NK-92 treated with Interleukin-12 subunit alpha and Interleukin-12 subunit beta, amount 100 ng/mL, for 24 hours (cell line): ENCODE measurements around the gene CRLF1.

ENCODE experiments used
- DNase-seq: peaks from one replicate; lab custom pipeline; 2025; lab: John Stamatoyannopoulos, UW

The CRLF1 gene

DNA sequence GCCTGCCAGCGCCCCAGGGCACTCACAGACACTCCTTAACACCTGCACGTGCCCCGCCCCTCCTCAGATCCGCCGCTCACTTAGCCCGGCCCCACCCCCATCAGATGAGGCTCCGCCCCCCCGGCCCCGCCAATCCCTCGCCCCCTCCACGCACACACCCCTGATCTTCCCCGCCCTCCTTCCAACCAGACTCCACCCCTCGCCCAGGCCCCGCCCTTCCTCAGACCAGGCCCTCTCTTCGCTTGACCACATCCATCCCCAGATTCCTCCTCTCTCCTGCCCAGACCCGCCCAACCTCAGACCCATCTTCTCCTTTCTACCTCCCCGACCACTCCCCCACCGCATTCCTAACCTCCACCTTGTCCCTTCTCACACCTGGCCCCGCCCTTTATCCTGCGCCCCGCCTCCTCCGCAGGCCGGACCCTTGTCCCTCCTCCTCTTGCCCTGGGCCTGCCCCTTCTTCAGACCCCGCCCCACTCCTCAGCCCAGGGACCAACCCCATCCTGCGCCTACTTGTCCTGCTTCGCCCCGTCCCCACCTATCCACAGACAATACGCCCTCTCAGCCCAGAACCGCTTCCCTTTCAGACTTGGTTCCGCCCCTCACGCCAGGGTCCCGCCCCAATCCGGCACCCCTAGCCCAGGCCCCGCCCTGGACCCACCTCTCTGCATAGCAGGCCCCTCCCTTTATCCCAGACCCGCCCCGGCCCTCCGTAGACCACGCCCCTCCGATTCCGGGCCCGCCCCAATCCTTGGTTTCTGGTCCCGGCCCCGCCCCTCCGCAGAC is 29.8 kb upstream of the CRLF1 start:
- DNase-seq = peak; percentile 97

DNA sequence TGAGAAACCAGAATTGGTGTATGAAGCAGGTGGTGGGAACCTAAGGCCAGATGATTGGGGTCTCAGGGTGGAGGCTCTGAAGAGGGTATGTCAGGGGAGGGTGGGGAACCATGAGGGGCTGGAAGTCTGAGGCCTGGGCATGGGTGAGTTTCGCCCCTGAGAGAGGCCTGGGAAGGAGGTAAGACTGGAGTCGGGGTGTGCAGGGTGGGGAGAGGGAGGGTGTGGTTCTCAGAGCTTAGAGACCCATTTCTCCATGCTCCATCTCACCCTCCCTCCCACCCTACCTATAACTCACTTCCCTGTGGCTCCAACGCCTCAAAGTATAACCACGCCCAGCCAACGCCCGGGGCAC is 29.2 kb upstream of the CRLF1 start:
- no peak for DNase-seq

DNA sequence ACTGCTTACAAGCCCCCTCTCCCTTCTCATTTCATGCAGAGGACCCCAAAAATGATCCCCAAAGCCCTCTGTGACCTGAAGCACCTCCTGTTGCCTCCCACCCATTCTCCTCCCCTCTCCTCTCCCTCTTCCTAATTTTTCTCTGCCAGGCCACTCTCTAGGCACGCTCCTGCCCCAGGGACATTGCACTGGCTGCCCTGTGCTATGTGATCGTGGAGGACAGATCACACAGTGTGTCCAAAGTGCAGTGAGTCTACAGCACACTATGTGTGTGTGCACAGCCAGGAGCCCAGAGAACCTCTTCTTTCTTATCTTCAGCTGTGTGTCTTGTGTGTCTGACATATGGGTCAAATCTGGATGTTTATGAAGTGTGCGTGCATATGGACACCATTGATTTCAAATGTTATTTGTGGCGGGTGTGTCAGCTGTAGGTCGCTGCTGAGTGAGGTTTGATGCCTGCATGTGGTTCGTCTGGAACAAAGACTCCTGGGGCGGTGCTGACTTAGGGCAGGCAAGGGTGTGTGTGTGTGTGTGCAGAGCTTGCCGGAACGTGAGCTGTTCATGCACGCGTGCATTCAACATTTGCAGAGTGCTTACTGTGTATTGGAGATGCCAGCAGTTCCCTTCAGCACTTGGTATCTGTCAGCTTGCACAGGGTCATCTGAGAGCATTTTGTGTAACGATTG is 28.2 kb upstream of the CRLF1 start:
- DNase-seq = no peak

DNA sequence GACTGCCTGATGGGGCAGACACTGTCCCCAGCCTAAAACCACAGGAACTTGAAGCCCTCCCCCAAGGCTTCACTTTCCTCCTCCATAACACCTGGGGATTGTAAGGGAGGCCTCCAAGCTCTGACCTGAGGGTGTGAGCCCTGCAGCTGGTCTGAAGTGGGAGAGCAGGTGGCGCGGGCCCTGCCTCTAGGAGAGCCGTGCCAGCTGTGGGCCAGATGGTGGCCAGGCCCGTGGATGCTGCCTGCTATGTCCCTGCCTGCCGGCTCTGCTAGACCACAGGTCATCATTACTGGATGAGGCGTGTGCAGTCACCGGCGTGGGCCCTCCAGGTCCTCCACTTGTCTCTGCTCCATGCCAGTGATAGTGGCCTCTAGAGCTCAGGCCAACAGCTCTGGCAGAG is 26.7 kb upstream of the CRLF1 start:
- no peak for DNase-seq

DNA sequence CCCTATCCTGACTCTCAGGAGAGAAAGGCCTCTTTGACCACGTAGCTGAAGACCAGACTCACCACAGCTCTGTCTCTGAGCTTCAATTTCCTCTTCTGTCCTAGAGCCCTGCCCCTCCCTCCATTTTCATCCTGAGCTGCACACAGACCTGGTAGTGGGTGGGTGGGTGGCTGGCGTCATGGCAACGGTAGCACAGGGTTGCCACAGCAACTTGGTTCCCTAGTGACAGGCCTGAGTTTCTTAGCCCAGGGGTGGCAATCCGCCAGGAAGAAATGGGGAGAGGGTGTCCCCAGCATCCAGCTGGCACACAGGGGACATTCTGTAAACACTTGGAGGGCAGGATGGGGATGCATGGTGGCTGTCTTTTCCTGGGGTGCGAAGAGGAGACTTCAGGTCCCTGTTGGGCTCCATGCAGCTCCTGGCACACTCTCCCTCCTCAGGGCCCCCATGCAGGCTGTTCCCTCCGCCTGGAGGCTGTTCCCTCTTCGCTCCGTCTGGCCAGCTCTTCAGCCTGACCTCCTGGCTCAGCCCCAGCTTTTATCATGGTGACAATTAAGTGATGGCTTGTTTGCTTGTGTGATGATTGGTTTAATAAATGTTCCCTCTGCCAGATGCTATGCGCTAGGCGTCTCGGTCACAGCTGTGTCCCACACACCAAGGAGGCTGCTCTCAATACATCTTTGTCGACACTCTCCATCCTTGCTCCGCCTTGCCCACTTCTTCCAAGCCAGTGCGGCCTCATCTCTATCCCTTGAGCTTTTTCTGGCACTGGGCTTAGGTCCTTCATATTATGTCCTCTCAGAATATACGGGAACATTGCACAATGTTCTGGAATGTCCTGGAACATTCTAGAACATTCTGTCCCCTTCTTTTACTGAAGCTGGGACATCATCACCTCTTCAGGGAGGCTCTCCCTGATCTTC is 22.8 kb upstream of the CRLF1 start:
- no peak for DNase-seq

DNA sequence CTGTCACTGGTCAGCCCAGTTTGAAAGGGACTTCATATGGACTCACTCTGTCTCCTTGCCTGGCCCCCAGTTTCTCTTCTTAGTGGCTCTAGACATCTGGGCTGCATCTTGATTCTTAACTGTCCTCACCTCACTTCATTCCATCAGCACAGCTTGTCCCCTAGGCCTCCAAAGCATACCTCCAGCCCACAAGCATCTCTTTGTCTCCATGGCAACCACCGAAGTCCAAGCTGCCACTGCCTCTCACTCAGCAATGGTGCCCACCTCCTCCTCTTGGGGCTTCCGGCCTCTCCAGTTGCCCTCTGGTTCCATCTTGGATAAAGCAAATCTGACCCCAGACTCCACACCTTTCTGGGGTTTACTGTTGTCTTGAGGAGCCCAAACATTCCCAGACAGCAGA is 20.3 kb upstream of the CRLF1 start:
- no peak for DNase-seq

DNA sequence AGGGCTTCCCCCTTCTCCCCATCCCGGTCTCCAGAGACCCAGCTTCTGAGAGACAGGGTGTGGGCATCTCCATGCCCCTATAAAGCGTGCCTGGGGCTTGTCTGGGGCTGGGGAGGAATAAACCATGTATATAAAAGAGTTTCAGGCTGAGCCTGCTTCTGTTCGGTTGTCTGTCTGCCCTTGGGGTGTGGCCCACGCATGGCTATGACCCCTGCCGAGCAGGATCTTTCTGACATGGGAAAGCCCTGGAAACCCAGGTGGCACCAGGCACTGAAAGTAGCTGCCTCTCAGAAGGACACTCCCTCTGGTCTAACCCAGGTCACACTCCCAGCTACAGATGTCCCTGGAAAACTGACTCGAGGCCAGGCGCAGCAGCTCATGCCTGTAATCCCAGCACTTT is 14.3 kb upstream of the CRLF1 start:
- no peak for DNase-seq

DNA sequence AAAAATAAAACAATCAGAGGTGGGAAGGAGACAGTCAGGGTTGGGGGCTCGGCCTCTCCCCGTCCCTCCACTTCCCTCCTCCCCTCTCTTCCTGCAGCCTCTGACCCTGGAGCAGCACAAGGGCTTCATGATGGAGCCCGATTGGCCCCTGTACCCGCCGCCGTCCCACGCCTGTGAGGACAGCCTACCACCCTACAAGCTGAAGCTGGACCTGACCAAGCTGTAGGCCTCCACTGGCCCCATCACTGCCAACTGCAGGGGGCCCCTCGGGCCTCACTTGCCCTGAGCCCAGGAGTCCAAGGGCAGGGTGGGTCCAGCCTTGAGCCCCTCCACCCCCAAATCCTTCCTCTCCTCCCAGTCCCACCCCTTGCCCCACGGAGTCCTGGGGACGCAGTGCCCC is 13.7 kb upstream of the CRLF1 start:
- no peak for DNase-seq

DNA sequence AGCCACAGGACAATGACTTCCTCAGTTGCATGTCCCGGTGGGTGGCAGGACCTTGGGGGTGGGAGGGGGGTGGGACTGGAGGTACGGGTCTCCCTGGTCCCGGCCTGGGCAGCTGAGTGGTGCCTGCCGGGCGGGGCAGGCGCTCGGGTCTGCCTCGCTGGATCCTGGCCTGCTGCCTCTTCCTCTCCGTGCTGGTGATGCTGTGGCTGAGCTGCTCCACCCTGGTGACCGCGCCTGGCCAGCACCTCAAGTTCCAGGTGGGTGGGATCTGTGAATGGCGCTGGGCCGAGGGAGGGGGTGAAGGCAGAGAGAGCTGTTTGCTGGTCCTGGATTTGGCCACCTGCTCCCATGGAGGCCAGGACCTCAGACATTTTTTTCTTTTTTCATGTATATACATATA is 11.6 kb upstream of the CRLF1 start:
- DNase-seq = no peak

DNA sequence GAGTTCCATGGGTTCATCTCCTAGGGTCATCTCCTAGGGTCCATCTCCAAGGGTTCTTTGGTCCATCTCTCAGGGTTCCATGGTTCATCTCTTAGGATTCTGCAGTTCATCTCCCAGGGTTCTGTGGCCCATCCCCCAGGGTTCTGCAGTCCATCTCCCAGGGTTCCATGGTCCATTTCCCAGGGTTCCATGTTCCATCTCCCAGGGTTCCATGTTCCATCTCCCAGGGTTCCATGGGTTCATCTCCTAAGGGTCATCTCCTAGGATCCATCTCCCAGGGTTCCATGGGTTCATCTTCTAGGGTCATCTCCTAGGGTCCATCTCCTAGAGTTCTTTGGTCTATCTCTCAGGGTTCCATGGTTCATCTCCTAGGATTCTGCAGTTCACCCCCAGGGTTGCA is 11.0 kb upstream of the CRLF1 start:
- DNase-seq = no peak

DNA sequence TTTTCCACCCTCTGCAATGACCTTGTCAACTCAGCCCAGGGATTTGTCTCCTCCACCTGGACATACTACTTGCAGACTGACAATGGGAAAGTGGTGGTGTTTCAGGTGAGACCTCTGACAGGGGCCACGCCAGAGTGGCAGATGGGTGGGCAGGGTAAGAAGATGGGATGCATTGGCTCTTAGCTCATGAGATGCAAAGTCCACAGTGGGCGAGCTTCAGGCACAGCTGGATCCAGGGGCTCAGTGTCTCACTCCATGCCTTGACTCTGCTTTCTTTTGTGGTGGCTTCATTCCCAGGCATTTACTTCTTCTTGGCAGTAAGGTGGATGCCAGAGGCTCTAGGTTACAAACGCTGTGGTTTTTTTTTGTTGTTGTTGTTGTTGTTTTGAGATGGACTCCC is 9.4 kb upstream of the CRLF1 start:
- DNase-seq = no peak

DNA sequence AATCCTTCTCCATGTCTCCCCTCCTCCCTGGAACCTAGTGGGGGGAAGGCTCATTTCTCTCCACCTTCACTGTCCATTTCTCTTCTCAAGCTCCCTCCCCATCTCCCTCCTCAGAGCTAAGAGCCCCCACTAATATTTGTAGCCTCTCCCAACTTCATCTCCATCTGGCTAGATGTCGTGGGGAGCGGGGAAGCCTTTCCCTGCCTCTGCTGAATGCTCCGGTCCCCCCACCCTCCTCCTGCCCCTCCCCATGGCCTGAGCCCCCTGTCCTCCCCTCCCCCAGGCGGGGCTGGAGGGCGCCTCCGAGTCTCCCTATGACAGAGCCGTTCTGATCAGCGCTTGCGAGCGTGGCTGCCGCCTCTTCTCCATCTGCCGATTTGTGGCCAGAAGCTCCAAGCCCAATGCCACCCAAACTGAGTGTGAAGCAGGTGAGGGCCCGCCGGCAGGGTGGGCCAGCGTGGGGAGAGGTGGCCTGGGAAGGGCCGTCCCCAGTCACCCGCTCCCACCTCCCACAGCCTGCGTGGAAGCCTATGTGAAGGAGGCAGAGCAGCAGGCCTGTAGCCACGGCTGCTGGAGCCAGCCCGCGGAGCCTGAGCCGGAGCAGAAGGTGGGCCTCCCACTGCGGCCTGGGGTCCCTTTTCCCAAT is 7.1 kb upstream of the CRLF1 start:
- no peak for DNase-seq

DNA sequence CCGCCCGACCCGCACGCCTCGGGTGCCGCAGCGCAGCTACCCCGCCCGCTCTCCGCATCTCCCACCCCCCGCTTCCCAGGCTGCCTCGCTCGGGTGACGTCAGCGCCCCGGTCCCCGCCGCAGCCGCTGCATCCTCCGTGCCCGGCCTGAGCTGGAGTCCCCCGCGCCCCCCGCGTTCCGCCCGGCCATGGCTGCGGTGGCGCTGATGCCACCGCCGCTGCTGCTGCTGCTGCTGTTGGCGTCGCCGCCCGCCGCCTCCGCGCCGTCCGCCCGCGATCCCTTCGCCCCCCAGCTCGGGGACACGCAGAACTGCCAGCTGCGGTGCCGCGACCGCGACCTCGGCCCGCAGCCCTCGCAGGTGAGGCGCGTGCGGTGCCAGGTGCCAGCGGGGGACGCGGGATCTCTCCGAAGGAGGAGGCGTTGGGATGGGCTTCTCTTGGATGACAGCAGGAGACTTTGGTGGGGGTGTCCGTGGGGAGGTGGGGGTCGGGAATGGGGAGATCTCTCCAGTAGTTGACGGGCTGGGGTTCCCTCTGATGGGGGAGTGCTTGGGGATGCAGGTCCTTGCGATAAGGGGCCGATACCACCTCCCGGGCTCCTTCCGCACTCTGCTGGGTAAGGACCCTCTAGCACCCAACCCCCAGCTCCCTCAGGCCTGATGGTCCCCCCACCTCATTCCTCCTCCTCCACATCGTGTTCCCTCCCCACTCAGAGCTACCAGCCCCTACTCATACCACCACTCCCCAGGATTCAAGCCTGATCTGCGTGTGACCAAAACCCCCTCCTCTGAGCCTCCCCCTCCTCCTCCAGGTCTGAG is 6.4 kb upstream of the CRLF1 start, which contains the start of gene TMEM59L:
Gene TMEM59L (plus strand): TSS at position 99 of the 817 bp plus-strand sequence. CDS start 89 bp downstream, at position 188.
- no peak for DNase-seq

DNA sequence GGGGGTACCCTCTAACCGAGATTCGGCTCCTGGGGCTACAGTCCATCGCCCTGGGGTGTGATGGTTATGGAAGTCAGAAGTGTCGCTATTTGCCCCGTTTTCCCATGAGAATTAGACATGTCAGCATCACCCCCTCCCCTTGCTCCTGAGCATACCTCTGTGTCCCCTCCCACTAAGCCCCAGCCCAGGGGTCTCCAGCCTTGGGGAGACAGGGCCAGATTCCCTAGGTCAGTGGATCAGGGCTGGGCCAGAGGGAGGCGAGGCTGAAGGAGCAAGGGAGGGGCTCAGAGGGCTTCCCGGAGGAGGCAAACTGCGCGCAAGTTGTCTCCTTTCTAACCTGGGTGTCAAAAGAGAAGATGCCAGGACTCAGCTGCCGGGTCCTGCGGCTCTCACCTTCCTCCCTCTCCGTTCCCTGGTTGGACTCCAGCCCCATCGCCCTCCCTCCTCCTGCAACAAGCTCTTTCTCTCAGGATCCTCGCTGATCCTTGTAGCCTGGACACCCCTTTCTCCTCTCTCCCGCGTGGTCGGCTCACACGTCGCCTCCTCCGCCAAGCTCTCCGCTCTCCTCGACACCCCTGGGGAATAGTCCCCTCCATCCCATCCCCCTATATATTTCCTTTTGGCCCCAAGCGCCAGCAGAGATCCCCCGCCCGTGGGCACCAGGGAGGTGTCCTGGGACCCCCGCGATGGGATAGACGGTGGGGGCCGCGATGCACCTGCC is 5.6 kb upstream of the CRLF1 start:
- no peak for DNase-seq

DNA sequence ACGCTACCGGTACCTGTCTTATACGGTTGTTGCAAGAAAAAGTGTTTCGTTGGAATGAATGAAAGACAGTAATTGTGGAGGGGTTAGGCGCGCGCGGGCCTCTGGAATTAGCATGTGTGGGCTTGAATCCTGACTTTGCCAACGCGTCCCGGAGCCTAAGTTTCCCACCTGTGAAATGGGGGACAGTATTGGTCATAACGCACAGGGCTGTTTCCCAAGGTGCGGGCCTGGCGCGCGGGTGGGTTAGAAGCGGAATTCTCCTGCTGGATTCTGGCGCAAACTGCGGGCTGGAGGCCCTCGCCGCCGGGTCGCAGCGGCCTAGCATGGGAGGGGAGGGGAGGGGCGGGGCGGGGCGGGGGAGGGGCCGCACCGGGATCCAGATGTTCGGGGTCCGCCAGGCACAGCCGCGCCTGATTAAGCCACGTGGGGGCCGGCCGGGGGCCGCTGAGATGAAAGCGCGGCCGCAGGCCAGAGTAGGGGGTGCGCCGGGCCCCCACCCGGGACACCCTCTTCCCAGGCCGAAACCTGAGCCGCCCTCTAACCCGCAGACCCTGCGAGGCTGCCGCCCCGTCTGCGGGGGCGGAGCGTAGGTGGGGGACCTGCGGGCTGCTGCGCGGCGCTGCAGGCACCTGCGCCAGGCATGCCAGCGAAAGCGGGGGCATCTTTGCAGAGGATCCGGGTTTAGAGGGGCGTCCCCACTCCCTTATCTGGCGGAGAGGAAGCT is 4.9 kb upstream of the CRLF1 start:
- DNase-seq = no peak

DNA sequence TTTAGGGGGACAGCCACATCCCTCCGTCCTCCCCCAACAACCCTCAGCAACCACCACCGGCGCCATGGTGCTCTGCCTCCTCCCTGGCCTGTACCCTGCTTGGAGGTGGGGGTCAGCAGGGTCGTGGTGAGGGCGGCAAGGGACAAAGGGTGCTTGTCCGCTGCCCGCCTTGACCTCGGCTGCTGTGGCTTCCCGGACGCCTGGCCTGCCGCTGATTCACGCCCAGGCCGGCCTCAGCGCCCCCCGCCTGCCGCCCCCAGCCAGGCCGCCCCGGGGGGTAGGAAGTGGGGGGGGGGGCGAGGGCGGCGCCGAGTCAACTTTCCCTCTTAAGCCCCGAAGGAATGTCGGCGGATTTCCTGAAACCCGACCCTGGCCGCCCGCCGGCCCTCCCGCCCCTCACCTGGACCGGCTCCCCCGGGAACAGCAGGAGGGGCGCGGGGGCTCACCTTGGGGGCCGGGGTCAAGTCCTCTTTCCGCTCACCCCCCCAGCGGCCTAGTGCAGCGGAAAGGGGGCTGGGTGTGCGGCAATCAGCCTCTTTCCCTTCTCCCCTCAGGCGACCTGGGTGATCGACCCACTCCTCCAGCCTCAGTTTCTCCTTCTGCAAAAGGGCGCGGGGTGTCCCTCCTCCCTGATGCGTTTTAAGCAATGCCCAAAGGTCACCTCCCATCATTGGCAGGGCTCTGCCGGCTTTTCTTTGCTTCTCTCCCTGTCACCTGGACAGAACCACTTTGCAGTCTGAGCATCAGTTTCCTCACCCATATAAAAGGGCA is 4.1 kb upstream of the CRLF1 start:
- no peak for DNase-seq

DNA sequence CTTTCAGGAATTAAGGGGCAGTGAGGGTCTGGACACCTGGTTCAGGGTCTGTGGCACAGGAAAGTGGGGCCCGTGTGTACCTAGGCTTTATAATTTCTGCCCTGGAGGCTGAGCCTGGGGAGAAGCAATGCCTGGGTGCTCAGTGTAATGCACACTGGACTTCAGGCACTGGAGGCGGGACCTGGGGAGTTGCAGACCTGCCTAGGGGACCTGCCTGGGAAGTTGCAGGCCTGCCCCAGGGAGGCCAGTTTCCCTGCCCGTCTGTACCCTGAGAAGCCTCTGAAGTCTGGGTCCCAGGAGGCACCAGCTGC is 3.6 kb upstream of the CRLF1 start:
- DNase-seq = no peak

DNA sequence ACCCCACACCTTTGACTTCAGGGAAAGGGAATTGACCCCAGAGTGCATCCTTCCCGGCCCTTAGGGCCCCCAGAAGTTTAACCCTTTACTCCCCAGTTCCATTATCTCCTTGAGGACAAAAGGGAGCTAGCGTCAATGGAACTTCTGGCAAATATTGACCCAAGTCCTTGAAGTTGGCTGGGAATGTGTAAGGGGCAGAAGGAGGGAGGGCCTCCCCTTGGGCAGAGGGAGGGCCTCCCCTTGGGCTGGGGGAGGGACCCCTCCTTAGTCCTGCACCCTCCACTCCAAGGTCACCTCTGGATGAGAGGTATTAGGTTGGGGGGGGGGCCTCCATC is 3.1 kb upstream of the CRLF1 start:
- DNase-seq = no peak
